Hippocampal formation (tissue), 2 donors: ENCODE measurements around the gene KLHL42.
"Not testable (repeated sequence)": the region's sequence is repeated elsewhere in the genome, so short reads cannot be mapped to it uniquely, and the experiment has no call there.

Experiments used
- DNase-seq, 2 donors: peaks; one replicate each; lab custom pipeline; 2025; lab: John Stamatoyannopoulos, UW

The KLHL42 gene

GRCh38 chr12:27779920-27780611 lies at the start of gene KLHL42, which contains the start of gene MANSC4:
Gene KLHL42 (plus strand): TSS chr12:27780233. CDS start chr12:27780331, 98 bp downstream.
Gene MANSC4 (minus strand): TSS chr12:27780236. CDS start chr12:27771276, 8,960 bp downstream.
- DNase-seq = peak; percentile 63 to 76

GRCh38 chr12:27732281-27732680 lies 47.8 kb upstream of the KLHL42 start:
- DNase-seq = no peak

GRCh38 chr12:27733052-27733656 lies 46.9 kb upstream of the KLHL42 start:
- no peak for DNase-seq

- DNase-seq = no peak
These were observed 46.2 kb upstream of the KLHL42 start for GRCh38 chr12:27733791-27734190.

- DNase-seq = not testable (repeated sequence)
These were observed 45.7 kb upstream of the KLHL42 start for GRCh38 chr12:27734321-27734720.

GRCh38 chr12:27743601-27744000 lies 36.4 kb upstream of the KLHL42 start:
- DNase-seq = no peak

- not testable (repeated sequence) for DNase-seq
These were observed 34.3 kb upstream of the KLHL42 start for GRCh38 chr12:27745734-27746133.

GRCh38 chr12:27747111-27747820 lies 32.8 kb upstream of the KLHL42 start:
- no peak for DNase-seq

GRCh38 chr12:27751386-27752047 lies 28.5 kb upstream of the KLHL42 start:
- no peak for DNase-seq

GRCh38 chr12:27754795-27755194 lies 25.2 kb upstream of the KLHL42 start:
- no peak for DNase-seq

GRCh38 chr12:27756670-27757195 lies 23.3 kb upstream of the KLHL42 start:
- no peak for DNase-seq

GRCh38 chr12:27762757-27763156 lies 17.3 kb upstream of the KLHL42 start:
- DNase-seq = no peak

GRCh38 chr12:27766587-27766986 lies 13.4 kb upstream of the KLHL42 start:
- DNase-seq = no peak

- DNase-seq = no peak
These were observed 10.8 kb upstream of the KLHL42 start for GRCh38 chr12:27769142-27769673.

GRCh38 chr12:27771481-27772327 lies 8.3 kb upstream of the KLHL42 start:
- DNase-seq = no peak

GRCh38 chr12:27772328-27773049 lies 7.5 kb upstream of the KLHL42 start:
- no peak for DNase-seq

- DNase-seq = peak in 1 of 2 donors; percentile 53
These were observed 2.9 kb upstream of the KLHL42 start for GRCh38 chr12:27777141-27777540.

GRCh38 chr12:27778206-27778605 lies 1.8 kb upstream of the KLHL42 start:
- no peak for DNase-seq

GRCh38 chr12:27779416-27779919 lies 565 bp upstream of the KLHL42 start:
- peak; percentile 48 to 64 for DNase-seq
